ENCODE data around the gene KRTAP8-1. TPM values are rescaled to one million over a fixed set of nuclear protein-coding genes. Genes with fewer than 3 reads are reported as not detected.

KRTAP8-1 gene
- total RNA-seq: not detected in 2 replicates

GRCh38 chr21:30813174-30813573 lies at the start of gene KRTAP8-1:
Gene KRTAP8-1, minus strand, starts transcription at chr21:30813274. Its CDS starts 54 bp downstream, at chr21:30813220.
- no peak for DNase-seq (ENCODE audit: low read depth, low spot score)

GRCh38 chr21:30847627-30848500 lies 34.8 kb upstream of the KRTAP8-1 start:
- DNase-seq (ENCODE audit: low read depth, low spot score): no peak

- no peak for DNase-seq (ENCODE audit: low read depth, low spot score)
These were observed 29.9 kb upstream of the KRTAP8-1 start for GRCh38 chr21:30842990-30843389.

GRCh38 chr21:30839304-30839703 lies 26.2 kb upstream of the KRTAP8-1 start:
- no peak for DNase-seq (ENCODE audit: low read depth, low spot score)

GRCh38 chr21:30838536-30838935 lies 25.5 kb upstream of the KRTAP8-1 start:
- DNase-seq (ENCODE audit: low read depth, low spot score): no peak

- DNase-seq (ENCODE audit: low read depth, low spot score): no peak
These were observed 18.2 kb upstream of the KRTAP8-1 start for GRCh38 chr21:30831194-30831765.

GRCh38 chr21:30829659-30830058 lies 16.6 kb upstream of the KRTAP8-1 start, which contains the start of gene KRTAP7-1:
Gene KRTAP7-1, minus strand, starts transcription at chr21:30829759. Its CDS starts 61 bp downstream, at chr21:30829698.
- DNase-seq (ENCODE audit: low read depth, low spot score): no peak

GRCh38 chr21:30818837-30819610 lies 6.0 kb upstream of the KRTAP8-1 start:
- no peak for DNase-seq (ENCODE audit: low read depth, low spot score)

- no peak for DNase-seq (ENCODE audit: low read depth, low spot score)
These were observed 12.5 kb downstream of the KRTAP8-1 start for GRCh38 chr21:30800605-30801004.

- no peak for DNase-seq (ENCODE audit: low read depth, low spot score)
These were observed 19.3 kb downstream of the KRTAP8-1 start for GRCh38 chr21:30793581-30794314.

GRCh38 chr21:30779249-30779648 lies 33.8 kb downstream of the KRTAP8-1 start:
- no peak for DNase-seq (ENCODE audit: low read depth, low spot score)

GRCh38 chr21:30769724-30770431 lies 43.2 kb downstream of the KRTAP8-1 start:
- DNase-seq (ENCODE audit: low read depth, low spot score): no peak

Other genes with a start within 250 kb of the KRTAP8-1 start
- not detected in 2 replicates for gene KRTAP22-2, start 222.9 kb downstream of the KRTAP8-1 start, total RNA-seq
- gene KRTAP6-3, start 220.8 kb downstream of the KRTAP8-1 start, total RNA-seq: not detected in 2 replicates
- gene KRTAP6-2, start 214.4 kb downstream of the KRTAP8-1 start, total RNA-seq: not detected in 2 replicates
- gene KRTAP22-1, start 212.2 kb downstream of the KRTAP8-1 start, total RNA-seq: not detected in 2 replicates
- not detected in 2 replicates for gene KRTAP6-1, start 199.3 kb downstream of the KRTAP8-1 start, total RNA-seq
- not detected in 2 replicates for gene KRTAP20-1, start 196.8 kb downstream of the KRTAP8-1 start, total RNA-seq
- not detected in 2 replicates for gene KRTAP20-4, start 192.6 kb downstream of the KRTAP8-1 start, total RNA-seq
- gene KRTAP20-2, start 178.1 kb downstream of the KRTAP8-1 start, total RNA-seq: not detected in 2 replicates
- gene KRTAP20-3, start 170.4 kb downstream of the KRTAP8-1 start, total RNA-seq: not detected in 2 replicates
- gene KRTAP21-3, start 94.5 kb downstream of the KRTAP8-1 start, total RNA-seq: not detected in 2 replicates
- not detected in 2 replicates for gene KRTAP21-2, start 66.0 kb downstream of the KRTAP8-1 start, total RNA-seq
- not detected in 2 replicates for gene KRTAP21-1, start 57.8 kb downstream of the KRTAP8-1 start, total RNA-seq
- gene KRTAP7-1, start 16.5 kb upstream of the KRTAP8-1 start, total RNA-seq: not detected in 2 replicates
- not detected in 2 replicates for gene KRTAP11-1, start 68.3 kb upstream of the KRTAP8-1 start, total RNA-seq
- not detected in 2 replicates for gene KRTAP19-8, start 225.2 kb upstream of the KRTAP8-1 start, total RNA-seq

Data from pulmonary artery endothelial cell (primary cell).